ENCODE data around the gene CCDC47.

GRCh38 chr17:63766754-63767153 is 6.6 kb downstream of the CCDC47 start:
- TF ChIP-seq POLR2AphosphoS5 (IDR thresholded peaks at IDR 0.05) (no peak), POLR2A (IDR thresholded peaks at IDR 0.05) (no peak), CTCF (IDR thresholded peaks at IDR 0.05) (no peak)
